ENCODE measurements around the gene GIGYF2.

Gene GIGYF2

DNA sequence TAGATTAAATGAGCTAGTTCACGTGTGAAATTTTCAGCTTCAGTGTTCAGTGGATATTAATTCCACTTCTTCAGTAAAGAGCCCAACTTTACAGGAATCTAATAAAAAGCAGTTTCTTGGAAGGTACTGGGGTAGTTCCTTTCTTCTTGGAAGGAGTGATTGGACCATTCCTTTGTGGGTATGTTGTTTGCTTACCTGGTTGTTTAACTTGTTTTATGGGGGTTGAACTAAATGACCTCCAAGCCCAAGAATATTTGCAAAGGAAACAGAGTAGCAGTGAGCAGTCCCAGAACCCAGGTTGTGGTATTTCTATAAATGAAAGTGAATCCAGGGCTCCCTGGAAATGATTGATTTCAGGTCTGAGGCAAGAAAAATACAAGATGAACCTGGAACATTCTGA lies 47.8 kb downstream of the GIGYF2 start:
- no peaks in the 10 kb centered on the region for H4K20me1 ChIP-seq (ENCODE audit: insufficient read depth, low read length)
- DNase-seq = no peak
- H3K27me3 ChIP-seq (ENCODE audit: insufficient read depth, low read length, poor library complexity) = no peaks in the 10 kb centered on the region
- TF ChIP-seq, protein P1, sequence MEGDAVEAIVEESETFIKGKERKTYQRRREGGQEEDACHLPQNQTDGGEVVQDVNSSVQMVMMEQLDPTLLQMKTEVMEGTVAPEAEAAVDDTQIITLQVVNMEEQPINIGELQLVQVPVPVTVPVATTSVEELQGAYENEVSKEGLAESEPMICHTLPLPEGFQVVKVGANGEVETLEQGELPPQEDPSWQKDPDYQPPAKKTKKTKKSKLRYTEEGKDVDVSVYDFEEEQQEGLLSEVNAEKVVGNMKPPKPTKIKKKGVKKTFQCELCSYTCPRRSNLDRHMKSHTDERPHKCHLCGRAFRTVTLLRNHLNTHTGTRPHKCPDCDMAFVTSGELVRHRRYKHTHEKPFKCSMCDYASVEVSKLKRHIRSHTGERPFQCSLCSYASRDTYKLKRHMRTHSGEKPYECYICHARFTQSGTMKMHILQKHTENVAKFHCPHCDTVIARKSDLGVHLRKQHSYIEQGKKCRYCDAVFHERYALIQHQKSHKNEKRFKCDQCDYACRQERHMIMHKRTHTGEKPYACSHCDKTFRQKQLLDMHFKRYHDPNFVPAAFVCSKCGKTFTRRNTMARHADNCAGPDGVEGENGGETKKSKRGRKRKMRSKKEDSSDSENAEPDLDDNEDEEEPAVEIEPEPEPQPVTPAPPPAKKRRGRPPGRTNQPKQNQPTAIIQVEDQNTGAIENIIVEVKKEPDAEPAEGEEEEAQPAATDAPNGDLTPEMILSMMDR (IDR thresholded peaks at IDR 0.05; ENCODE audit: borderline replicate concordance, extremely low read depth, low read length, poor library complexity, severe bottlenecking) = no peak
- no peak for TF ChIP-seq EZH2 (IDR thresholded peaks at IDR 0.05; ENCODE audit: borderline replicate concordance, low read depth, low read length, severe bottlenecking)
- no peak overlapping the region for H3K9ac ChIP-seq (ENCODE audit: low read depth, low read length)
- no peak overlapping the region for H3K4me3 ChIP-seq (ENCODE audit: low read depth in 1 of 2, low read length in 2 of 2)
- no peak overlapping the region for H3K4me2 ChIP-seq (ENCODE audit: insufficient read depth, low read length)
- no peak overlapping the region for H2AFZ ChIP-seq (ENCODE audit: low read depth, low read length)
- H3K79me2 ChIP-seq (ENCODE audit: insufficient read depth, low read length) = 0 out of 2 replicates have a peak, but pooled peaks cover 3% of the 10 kb centered on the region
- ATAC-seq (ENCODE audit: insufficient read depth, low read depth) = no peak
- no peaks in the 10 kb centered on the region for H3K9me3 ChIP-seq (ENCODE audit: insufficient read depth, low read length, severe bottlenecking)
- no peaks in the 10 kb centered on the region for H3K4me1 ChIP-seq (ENCODE audit: insufficient read depth, low read length)
- peaks cover 37% of the 10 kb centered on the region for H3K36me3 ChIP-seq (ENCODE audit: insufficient read depth, low read length)
- no peak overlapping the region for H3K27ac ChIP-seq (ENCODE audit: low read length)

DNA sequence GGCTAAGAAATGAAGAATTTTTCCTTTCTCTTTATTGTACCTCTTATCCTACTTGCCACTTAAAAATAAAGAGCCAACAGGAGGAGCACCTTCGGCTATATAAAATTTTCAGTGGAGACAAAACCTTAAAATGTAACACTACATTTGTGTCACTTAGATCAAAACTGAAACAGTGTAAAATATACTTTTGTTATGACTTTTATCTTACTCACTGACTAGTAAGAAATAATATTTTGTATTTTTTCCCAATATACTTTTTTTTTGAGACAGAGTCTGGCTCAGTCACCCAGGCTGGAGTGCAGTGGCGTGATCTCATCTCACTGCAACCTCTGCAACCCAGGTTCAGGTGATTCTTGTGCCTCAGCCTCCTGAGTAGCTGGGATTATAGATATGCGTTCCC lies 50.9 kb downstream of the GIGYF2 start:
- no peaks in the 10 kb centered on the region for H3K9me3 ChIP-seq (ENCODE audit: insufficient read depth, low read length, severe bottlenecking)
- H3K4me3 ChIP-seq (ENCODE audit: low read depth in 1 of 2, low read length in 2 of 2) = no peak overlapping the region
- ATAC-seq (ENCODE audit: insufficient read depth, low read depth) (no peak), DNase-seq (no peak)
- H3K36me3 ChIP-seq (ENCODE audit: insufficient read depth, low read length) = peaks cover 63% of the 10 kb centered on the region
- H3K27ac ChIP-seq (ENCODE audit: low read length) = no peak overlapping the region
- H3K79me2 ChIP-seq (ENCODE audit: insufficient read depth, low read length) = 0 out of 2 replicates have a peak, but pooled peaks cover 3% of the 10 kb centered on the region
- no peak overlapping the region for H3K4me2 ChIP-seq (ENCODE audit: insufficient read depth, low read length)
- H4K20me1 ChIP-seq (ENCODE audit: insufficient read depth, low read length) = no peaks in the 10 kb centered on the region
- H3K27me3 ChIP-seq (ENCODE audit: insufficient read depth, low read length, poor library complexity) = no peaks in the 10 kb centered on the region
- no peak overlapping the region for H2AFZ ChIP-seq (ENCODE audit: low read depth, low read length)
- no peak for TF ChIP-seq EZH2 (IDR thresholded peaks at IDR 0.05; ENCODE audit: borderline replicate concordance, low read depth, low read length, severe bottlenecking)
- TF ChIP-seq, protein P1 (IDR thresholded peaks at IDR 0.05; ENCODE audit: borderline replicate concordance, extremely low read depth, low read length, poor library complexity, severe bottlenecking) = no peak
- no peaks in the 10 kb centered on the region for H3K4me1 ChIP-seq (ENCODE audit: insufficient read depth, low read length)
- H3K9ac ChIP-seq (ENCODE audit: low read depth, low read length) = no peak overlapping the region

DNA sequence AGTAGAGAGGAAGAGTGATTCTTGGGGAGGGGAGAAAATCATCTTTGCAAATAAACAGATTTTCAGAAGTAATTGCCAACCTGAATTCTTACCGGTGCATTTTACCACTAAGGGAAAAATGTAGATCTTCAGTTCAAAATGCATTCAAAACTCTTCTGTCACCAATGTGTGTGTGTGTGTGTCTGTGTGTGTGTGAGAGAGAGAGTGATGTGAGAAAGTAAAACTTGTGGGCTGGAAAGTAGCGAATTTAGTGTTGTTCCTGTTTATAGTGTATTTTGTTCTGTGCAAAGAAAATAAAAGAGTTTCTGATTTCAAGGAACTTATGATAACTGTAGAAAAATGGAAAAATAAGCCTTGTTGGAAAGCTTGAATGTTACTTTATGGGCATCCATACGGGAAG lies 52.2 kb downstream of the GIGYF2 start:
- ATAC-seq (ENCODE audit: insufficient read depth, low read depth) = no peak
- Histone ChIP-seq H3K27me3 (ENCODE audit: insufficient read depth, low read length, poor library complexity) (no peaks in the 10 kb centered on the region), H2AFZ (ENCODE audit: low read depth, low read length) (no peak overlapping the region), H3K36me3 (ENCODE audit: insufficient read depth, low read length) (peaks cover 64% of the 10 kb centered on the region; the same call in 1 of the 2 replicates), H3K4me3 (ENCODE audit: low read depth in 1 of 2, low read length in 2 of 2) (no peak overlapping the region), H3K4me1 (ENCODE audit: insufficient read depth, low read length) (no peaks in the 10 kb centered on the region), H3K9me3 (ENCODE audit: insufficient read depth, low read length, severe bottlenecking) (no peaks in the 10 kb centered on the region), H3K4me2 (ENCODE audit: insufficient read depth, low read length) (no peak overlapping the region), H4K20me1 (ENCODE audit: insufficient read depth, low read length) (no peaks in the 10 kb centered on the region), H3K9ac (ENCODE audit: low read depth, low read length) (no peak overlapping the region), H3K27ac (ENCODE audit: low read length) (no peak overlapping the region), H3K79me2 (ENCODE audit: insufficient read depth, low read length) (no peaks in the 10 kb centered on the region)
- TF ChIP-seq EZH2 (IDR thresholded peaks at IDR 0.05; ENCODE audit: borderline replicate concordance, low read depth, low read length, severe bottlenecking) = no peak
- TF ChIP-seq, protein P1 (IDR thresholded peaks at IDR 0.05; ENCODE audit: borderline replicate concordance, extremely low read depth, low read length, poor library complexity, severe bottlenecking) = no peak
- DNase-seq = no peak
